ENCODE data around the gene NPY5R.

NPY5R gene

DNA sequence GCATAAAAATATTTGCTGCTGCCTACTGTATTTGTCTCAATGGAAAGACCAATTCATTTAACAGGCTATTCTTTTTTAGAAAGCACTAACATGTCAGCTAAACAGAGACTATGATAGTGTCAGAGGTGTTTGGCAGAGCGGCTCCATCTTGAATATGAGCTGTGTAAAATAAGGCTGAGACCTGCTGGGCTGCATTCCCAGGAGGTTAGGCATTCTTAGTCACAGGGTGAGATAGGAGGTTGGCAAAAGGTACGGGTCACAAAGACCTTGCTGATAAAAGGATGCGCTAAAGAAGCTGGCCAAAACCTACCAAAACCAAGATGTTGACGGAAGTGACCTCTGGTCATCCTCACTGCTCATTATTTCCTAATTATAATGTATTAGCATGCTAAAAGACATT, 41.8 kb downstream of the NPY5R start:
- no peak for DNase-seq

DNA sequence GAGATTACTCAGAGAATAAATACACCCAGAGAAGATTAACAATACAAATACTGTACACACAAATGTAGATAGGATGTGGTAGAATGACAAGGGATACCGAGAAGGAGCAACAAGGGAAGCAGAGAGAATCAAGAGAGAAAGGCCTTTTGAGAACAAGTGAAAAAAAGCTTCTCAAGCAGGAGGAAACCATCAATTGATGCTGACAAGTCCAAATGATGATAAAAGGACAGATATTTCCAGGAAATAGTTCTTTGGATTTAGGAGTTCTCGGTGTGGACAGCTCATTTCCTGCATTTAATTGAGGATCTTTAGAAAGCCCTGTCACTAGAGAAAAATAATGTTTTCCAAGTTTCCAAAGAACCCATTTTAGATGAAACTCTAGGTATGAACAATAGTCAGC, 48.1 kb downstream of the NPY5R start:
- no peak for DNase-seq

DNA sequence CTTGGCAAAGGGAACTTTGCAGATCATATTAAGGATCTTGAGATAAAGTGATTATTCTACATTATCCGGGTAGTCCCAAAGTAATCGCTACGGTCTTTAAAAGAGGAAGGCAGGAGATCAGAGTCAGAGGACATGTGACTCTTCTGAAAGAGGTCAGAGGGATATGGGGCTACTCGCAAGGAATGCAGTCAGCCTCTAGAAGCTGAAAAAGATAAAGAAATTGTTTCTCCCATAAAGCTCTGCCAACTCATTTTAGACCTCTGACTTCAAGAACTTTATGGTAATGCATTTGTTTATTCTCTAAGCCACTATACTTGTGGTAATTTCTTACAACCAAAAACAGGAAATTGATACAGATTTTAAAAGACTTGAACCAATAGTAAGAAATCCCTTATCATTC, 48.6 kb downstream of the NPY5R start:
- no peak for DNase-seq

DNA sequence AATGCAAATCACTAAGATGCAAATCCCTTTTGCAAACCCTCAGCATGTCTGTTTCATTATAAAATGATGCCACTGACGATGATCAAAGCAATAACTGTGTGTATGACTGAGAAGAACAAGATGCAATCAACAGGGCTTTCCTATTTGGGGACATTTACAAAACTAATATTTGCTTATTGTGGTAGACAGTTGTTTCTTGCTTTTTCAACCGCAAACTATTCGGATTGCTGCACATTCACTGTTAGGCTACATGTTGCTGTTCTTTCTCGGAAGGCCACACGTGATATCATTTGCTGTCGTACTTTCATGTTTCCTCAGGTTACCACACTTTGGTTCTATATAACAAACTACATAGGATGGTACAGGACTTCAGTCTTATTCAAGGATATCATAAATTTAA, 49.8 kb downstream of the NPY5R start:
- no peak for DNase-seq

DNA sequence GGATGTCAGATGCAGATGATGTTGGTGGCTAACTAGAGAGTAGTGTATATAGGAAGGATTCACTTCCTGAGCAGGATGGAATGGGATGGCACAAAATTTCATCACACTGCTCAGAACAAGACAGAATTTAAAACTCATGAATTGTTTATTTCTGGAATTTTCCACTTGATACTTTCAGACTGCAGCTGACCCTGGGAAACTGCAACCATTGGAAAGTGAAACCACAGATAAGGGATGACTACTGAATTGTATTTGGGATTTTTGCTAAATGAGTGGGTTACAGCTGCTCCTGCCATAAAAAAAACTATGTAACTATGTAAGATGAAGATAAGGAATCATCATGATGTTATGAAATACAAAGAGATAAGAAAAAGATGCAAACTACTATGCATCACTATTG, 51.4 kb downstream of the NPY5R start:
- DNase-seq, result no peak

DNA sequence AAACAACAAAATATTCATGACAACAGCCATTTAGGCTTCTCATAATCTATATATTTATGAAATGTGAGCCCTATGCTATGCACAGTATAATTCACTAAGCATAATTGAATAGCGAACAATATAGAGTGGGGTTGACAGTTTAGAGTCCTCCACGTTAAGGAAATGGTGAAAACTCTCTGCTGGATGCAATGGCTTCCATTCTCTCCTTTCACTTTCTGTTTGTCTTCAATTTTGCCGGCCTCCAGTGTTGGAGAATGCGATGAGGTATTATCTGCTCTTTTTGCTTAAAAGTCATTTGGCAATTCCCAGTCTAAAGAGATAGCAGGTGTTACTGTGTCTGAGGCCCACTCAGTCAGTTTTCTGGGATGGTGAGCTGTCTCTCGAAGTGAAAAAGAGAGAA, 52.1 kb downstream of the NPY5R start:
- DNase-seq, result no peak

DNA sequence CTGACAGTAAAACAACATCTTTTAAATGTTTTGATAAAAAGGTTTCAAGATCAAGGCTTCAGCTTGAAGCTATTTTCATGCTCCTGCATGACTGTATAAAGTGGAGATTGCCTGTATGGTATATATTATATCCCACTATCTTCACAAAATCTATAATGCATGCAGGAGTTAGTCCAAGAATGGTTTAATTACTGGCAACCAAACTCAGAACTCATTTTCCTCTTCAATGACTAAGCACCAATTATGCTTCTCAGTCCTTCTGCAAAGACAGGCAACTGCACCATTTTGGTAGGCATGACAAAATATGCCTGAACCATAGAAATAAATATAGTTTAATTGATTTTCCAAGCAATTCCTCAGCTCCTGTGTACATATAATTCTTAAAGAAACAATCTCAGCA, 54.5 kb downstream of the NPY5R start:
- no peak for DNase-seq

DNA sequence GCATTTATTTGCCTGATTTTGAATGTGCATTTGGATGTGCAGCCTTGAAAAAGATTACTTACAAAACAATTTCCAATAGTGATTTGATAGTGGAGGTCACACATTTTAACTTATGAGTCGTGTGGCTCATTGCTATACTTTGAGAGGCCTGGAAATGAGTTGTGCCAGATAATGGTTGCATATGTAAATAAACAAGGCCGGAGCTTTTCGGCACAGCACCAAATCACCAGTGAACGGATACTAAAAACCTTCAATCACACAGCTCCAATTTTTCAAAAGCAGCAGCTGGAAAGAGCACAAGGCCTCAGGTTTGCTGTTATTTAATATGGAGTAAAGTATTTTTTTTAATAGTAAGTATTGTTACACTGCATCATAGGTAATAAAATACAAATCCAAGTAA, 57.2 kb downstream of the NPY5R start:
- no peak for DNase-seq
